ENCODE measurements around the gene FSHB. TPM values are rescaled to one million over a fixed set of nuclear protein-coding genes. Genes with fewer than 3 reads are reported as not detected.
"Not testable (repeated sequence)": the region's sequence is repeated elsewhere in the genome, so short reads cannot be mapped to it uniquely, and the experiment has no call there.

FSHB gene
- total RNA-seq, 1 donor from 2014 or later, result not detected

- DNase-seq, result not testable (repeated sequence)
These were observed 37.8 kb downstream of the FSHB start for GRCh38 chr11:30268638-30269037.

- no peak for DNase-seq
These were observed 39.9 kb downstream of the FSHB start for GRCh38 chr11:30270671-30271070.

- DNase-seq, result no peak
These were observed 46.4 kb downstream of the FSHB start for GRCh38 chr11:30277176-30277575.

- no peak for DNase-seq
These were observed 49.0 kb downstream of the FSHB start for GRCh38 chr11:30279796-30280195.

- no peak for DNase-seq
These were observed 50.9 kb downstream of the FSHB start for GRCh38 chr11:30281476-30282288.

GRCh38 chr11:30282289-30282631, 51.4 kb downstream of the FSHB start:
- DNase-seq, result no peak

Other genes starting within 250 kb of the FSHB start
- not detected for gene KCNA4, start 214.0 kb upstream of the FSHB start, total RNA-seq
- 36.4 TPM for gene ARL14EP, start 92.1 kb downstream of the FSHB start, total RNA-seq

Measured in tongue (tissue), 2 donors.